OCI-LY1 (cell line): ENCODE results near the gene TIPRL.

Experiments
- EZH2 ChIP-seq: fragments of 200-600 bp; sonication (generic), shearing (Covaris generic); IDR thresholded peaks from 2 replicates; pipeline ENCODE4 v1.8.0; 2017; ENCODE audit warnings: borderline replicate concordance, mixed run types, mild to moderate bottlenecking, antibody characterized with exemption, low read length, moderate library complexity, mixed read lengths
- TF ChIP-seq, protein P1 (sequence below): fragments of 200-600 bp; sonication (generic), shearing (Covaris generic); IDR thresholded peaks from 2 replicates; pipeline ENCODE4 v1.5.1; 2017; ENCODE audit warnings: mild to moderate bottlenecking, antibody characterized with exemption, low read length, moderate library complexity, mixed read lengths

DNA sequence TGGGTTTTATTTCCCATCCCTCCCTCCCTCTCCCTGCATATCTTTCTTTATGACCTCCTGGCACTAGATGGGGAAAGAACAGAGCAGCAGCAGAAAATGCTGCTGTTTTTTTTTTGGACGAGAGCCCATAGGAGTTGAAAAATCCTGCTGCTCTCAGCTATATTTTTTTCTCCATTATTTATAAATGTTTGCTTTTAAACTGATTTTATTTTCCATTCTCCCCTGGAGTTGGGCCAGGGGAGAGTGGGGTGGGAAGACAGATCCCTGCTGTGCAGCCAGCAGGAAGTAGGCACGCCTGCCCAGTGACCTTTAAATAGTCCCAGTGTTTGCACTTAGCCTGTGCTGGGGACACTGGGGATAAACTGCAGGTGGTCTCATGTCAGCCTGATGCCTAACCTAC lies 64.4 kb downstream of the TIPRL start:
- TF ChIP-seq, protein P1, sequence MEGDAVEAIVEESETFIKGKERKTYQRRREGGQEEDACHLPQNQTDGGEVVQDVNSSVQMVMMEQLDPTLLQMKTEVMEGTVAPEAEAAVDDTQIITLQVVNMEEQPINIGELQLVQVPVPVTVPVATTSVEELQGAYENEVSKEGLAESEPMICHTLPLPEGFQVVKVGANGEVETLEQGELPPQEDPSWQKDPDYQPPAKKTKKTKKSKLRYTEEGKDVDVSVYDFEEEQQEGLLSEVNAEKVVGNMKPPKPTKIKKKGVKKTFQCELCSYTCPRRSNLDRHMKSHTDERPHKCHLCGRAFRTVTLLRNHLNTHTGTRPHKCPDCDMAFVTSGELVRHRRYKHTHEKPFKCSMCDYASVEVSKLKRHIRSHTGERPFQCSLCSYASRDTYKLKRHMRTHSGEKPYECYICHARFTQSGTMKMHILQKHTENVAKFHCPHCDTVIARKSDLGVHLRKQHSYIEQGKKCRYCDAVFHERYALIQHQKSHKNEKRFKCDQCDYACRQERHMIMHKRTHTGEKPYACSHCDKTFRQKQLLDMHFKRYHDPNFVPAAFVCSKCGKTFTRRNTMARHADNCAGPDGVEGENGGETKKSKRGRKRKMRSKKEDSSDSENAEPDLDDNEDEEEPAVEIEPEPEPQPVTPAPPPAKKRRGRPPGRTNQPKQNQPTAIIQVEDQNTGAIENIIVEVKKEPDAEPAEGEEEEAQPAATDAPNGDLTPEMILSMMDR: no peak
- TF ChIP-seq EZH2: no peak
